ENCODE data around the gene SERPINA5.

SERPINA5 gene

GRCh38 chr14:94622653-94623421 is 41.6 kb downstream of the SERPINA5 start:
- no peak overlapping the region for H3K4me3 ChIP-seq (replicated peaks; ENCODE audit: low read depth, low read length)
- no peak for DNase-seq (ENCODE audit: low read depth)
- no peak for TF ChIP-seq CTCF (IDR thresholded peaks at IDR 0.05; ENCODE audit: low read length, missing control alignments)

- H3K4me3 ChIP-seq (replicated peaks; ENCODE audit: low read depth, low read length): no peak overlapping the region
- DNase-seq (ENCODE audit: low read depth): no peak
- TF ChIP-seq CTCF (IDR thresholded peaks at IDR 0.05; ENCODE audit: low read length, missing control alignments): no peak
Measured at GRCh38 chr14:94623422-94623809, 42.2 kb downstream of the SERPINA5 start.

GRCh38 chr14:94623856-94624499 is 42.8 kb downstream of the SERPINA5 start:
- TF ChIP-seq CTCF (IDR thresholded peaks at IDR 0.05; ENCODE audit: low read length, missing control alignments): no peak

GRCh38 chr14:94624537-94625352 is 43.5 kb downstream of the SERPINA5 start:
- no peak for TF ChIP-seq CTCF (IDR thresholded peaks at IDR 0.05; ENCODE audit: low read length, missing control alignments)
- no peak for DNase-seq (ENCODE audit: low read depth)
- no peak overlapping the region for H3K4me3 ChIP-seq (replicated peaks; ENCODE audit: low read depth, low read length)

More at GRCh38 chr14:94623856-94624499, 42.8 kb downstream of the SERPINA5 start:
- no peak for DNase-seq (ENCODE audit: low read depth)
- H3K4me3 ChIP-seq (replicated peaks; ENCODE audit: low read depth, low read length): no peak overlapping the region

- DNase-seq (ENCODE audit: low read depth): no peak
- no peak for TF ChIP-seq CTCF (IDR thresholded peaks at IDR 0.05; ENCODE audit: low read length, missing control alignments)
- no peak overlapping the region for H3K4me3 ChIP-seq (replicated peaks; ENCODE audit: low read depth, low read length)
Measured at GRCh38 chr14:94625353-94625635, 44.1 kb downstream of the SERPINA5 start.

GRCh38 chr14:94628578-94628977 is 47.4 kb downstream of the SERPINA5 start:
- no peak for TF ChIP-seq CTCF (IDR thresholded peaks at IDR 0.05; ENCODE audit: low read length, missing control alignments)
- no peak overlapping the region for H3K4me3 ChIP-seq (replicated peaks; ENCODE audit: low read depth, low read length)
- no peak for DNase-seq (ENCODE audit: low read depth)
